Osteoblast (primary cell): ENCODE results near the gene L1CAM. TPM values are rescaled to one million over a fixed set of nuclear protein-coding genes. Genes with fewer than 3 reads are reported as not detected.

Experiments
- DNase-seq: peaks from one replicate; pipeline ENCODE4 v3.0.0; 2011; ENCODE audit warnings: low spot score, mixed read lengths; ENCODE audit not compliant: insufficient read length; ENCODE audit errors: missing footprints
- H2AFZ ChIP-seq: 2 replicates; pipeline ENCODE4 v1.6.0; 2011; ENCODE audit warnings: mild to moderate bottlenecking, low read length
- H3K27ac ChIP-seq: 2 replicates; pipeline ENCODE4 v1.5.1; 2011; ENCODE audit warnings: mild to moderate bottlenecking, low read depth, low read length, moderate library complexity
- H3K27me3 ChIP-seq: 2 replicates; pipeline ENCODE4 v1.6.0; 2012; ENCODE audit warnings: mild to moderate bottlenecking, control low read depth, inconsistent platforms, low read length, moderate library complexity; ENCODE audit not compliant: insufficient read depth
- H3K36me3 ChIP-seq: 2 replicates; pipeline ENCODE4 v1.5.1; 2011; ENCODE audit warnings: mild to moderate bottlenecking, low read length, control low read depth, moderate library complexity; ENCODE audit not compliant: insufficient read depth
- H3K4me1 ChIP-seq: 2 replicates; pipeline ENCODE4 v1.5.1; 2011; ENCODE audit warnings: mild to moderate bottlenecking, low read length, control low read depth, moderate library complexity; ENCODE audit not compliant: insufficient read depth
- H3K4me2 ChIP-seq: 2 replicates; pipeline ENCODE4 v1.6.0; 2011; ENCODE audit warnings: mild to moderate bottlenecking, low read length; ENCODE audit not compliant: insufficient read depth
- H3K4me3 ChIP-seq: fragments of 200-600 bp; sonication (generic); 3 replicates; pipeline ENCODE4 v1.5.1; 2012; ENCODE audit warnings: mild to moderate bottlenecking, low read length, inconsistent platforms; ENCODE audit not compliant: insufficient read depth
- H3K79me2 ChIP-seq: 2 replicates; pipeline ENCODE4 v1.6.0; 2012; ENCODE audit warnings: mild to moderate bottlenecking, low read length, control low read depth, inconsistent platforms; ENCODE audit not compliant: insufficient read depth
- H3K9me3 ChIP-seq: 2 replicates; pipeline ENCODE4 v1.5.1; 2011; ENCODE audit warnings: low read depth, low read length, control low read depth
- H4K20me1 ChIP-seq: 2 replicates; pipeline ENCODE4 v1.6.0; 2012; ENCODE audit warnings: mild to moderate bottlenecking, low read length, control low read depth; ENCODE audit not compliant: insufficient read depth
- total RNA-seq: library from RNA; depleted of rRNA; stranded (reverse); fragments of >200 nt; gene quantifications from 2 replicates; pipeline ENCODE4 v1.2.3, GENCODE V29; 2012
- TF ChIP-seq, protein P1 (sequence below): IDR thresholded peaks from 2 replicates; pipeline ENCODE4 v1.5.1; 2011; ENCODE audit warnings: mild to moderate bottlenecking, low read depth, low read length, moderate library complexity; ENCODE audit errors: extremely low read depth

Gene L1CAM
- total RNA-seq, 1 donor, result under 0.01 TPM

DNA sequence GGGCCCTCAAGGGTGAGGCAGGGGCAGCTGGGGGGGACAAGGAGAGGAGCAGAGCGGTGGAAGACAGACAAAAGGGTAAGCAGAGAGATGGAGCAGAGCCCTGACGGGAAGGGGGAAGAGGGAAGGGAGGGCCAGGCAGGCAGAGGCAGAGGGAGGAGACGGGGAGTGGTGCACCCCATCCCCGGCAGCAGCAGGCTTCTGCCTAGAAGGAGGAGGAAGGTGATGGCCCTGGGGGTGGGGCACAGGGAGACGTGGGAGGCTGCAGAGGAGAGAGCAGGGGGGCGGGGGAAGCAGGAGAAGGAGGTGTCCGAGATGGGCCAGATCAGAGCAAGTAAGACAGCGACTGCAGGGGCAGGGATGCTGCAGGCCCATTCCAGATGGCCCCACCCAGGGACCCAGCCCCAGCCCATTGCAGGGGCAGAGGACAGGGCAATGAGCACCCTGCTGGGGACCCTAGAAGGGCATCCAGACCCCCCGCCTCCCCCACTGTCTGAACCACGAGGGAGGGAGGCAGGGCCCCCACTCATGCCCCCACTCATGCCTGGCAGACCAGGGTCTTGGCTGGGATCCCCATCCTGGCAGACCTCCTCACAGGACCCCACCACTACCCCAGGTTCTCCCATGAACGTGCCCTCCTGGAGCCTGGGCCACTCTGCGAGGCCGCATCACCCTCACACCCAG is 2.7 kb downstream of the L1CAM start:
- Histone ChIP-seq H3K27me3 (peaks cover 76% of the 10 kb centered on the region), H3K4me2 (no peak overlapping the region), H3K27ac (no peak overlapping the region), H2AFZ (no peak overlapping the region), H3K4me1 (no peaks in the 10 kb centered on the region), H4K20me1 (no peaks in the 10 kb centered on the region), H3K4me3 (no peak overlapping the region), H3K79me2 (no peaks in the 10 kb centered on the region), H3K9me3 (no peaks in the 10 kb centered on the region), H3K36me3 (no peaks in the 10 kb centered on the region)
- TF ChIP-seq, protein P1, sequence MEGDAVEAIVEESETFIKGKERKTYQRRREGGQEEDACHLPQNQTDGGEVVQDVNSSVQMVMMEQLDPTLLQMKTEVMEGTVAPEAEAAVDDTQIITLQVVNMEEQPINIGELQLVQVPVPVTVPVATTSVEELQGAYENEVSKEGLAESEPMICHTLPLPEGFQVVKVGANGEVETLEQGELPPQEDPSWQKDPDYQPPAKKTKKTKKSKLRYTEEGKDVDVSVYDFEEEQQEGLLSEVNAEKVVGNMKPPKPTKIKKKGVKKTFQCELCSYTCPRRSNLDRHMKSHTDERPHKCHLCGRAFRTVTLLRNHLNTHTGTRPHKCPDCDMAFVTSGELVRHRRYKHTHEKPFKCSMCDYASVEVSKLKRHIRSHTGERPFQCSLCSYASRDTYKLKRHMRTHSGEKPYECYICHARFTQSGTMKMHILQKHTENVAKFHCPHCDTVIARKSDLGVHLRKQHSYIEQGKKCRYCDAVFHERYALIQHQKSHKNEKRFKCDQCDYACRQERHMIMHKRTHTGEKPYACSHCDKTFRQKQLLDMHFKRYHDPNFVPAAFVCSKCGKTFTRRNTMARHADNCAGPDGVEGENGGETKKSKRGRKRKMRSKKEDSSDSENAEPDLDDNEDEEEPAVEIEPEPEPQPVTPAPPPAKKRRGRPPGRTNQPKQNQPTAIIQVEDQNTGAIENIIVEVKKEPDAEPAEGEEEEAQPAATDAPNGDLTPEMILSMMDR, result no peak
- no peak for DNase-seq

DNA sequence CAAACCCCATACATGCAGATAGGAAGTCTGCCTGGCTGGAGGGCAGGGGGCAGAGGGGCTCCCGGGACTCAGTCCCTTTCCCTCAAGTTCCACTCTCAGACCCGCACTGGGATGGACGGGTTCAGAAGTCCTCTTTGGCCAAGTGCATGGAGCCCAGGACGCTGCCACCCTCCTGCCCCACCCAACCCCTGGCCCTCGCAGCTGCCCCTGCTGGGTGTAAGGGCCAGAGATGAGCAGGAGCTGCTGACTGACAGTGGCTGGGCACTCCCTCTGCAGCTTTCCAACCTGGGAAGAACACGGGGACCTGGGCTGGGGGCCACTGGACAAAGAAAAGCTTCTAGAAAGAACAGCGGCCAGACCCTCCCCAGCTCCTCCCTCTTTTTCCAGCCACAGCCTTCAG is 3.4 kb downstream of the L1CAM start:
- peaks cover 78% of the 10 kb centered on the region for H3K27me3 ChIP-seq
- H3K9me3 ChIP-seq, result no peaks in the 10 kb centered on the region
- no peaks in the 10 kb centered on the region for H3K79me2 ChIP-seq
- H4K20me1 ChIP-seq, result no peaks in the 10 kb centered on the region
- no peaks in the 10 kb centered on the region for H3K4me1 ChIP-seq
- no peak overlapping the region for H3K4me3 ChIP-seq
- DNase-seq, result no peak
- no peak overlapping the region for H3K4me2 ChIP-seq
- H3K27ac ChIP-seq, result no peak overlapping the region
- TF ChIP-seq, protein P1, result no peak
- H2AFZ ChIP-seq, result no peak overlapping the region
- H3K36me3 ChIP-seq, result no peaks in the 10 kb centered on the region

DNA sequence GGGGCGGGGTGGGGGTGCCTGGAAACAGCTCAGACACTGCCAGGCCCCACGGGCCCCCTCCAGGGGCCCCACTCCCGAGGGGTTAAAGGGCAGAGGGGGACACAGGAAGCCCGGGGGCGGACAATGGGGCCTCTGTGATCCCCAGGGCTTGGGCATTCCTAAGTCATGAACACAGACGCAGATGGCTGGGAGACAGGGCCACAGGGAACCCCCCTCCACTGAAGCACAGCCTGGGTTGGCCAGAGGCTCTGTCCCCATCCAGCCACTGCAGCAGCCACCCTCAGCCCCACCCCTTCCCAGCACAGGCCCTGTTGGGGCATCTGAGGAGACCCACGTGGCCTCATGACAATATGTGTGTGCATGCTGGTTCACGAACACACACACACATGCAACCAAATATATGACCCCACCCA is 3.9 kb downstream of the L1CAM start:
- Histone ChIP-seq H3K36me3 (no peaks in the 10 kb centered on the region), H3K79me2 (no peaks in the 10 kb centered on the region), H3K9me3 (no peaks in the 10 kb centered on the region), H2AFZ (no peak overlapping the region), H3K4me3 (no peak overlapping the region), H3K4me2 (no peak overlapping the region), H3K4me1 (no peaks in the 10 kb centered on the region), H4K20me1 (no peaks in the 10 kb centered on the region), H3K27me3 (peaks cover 74% of the 10 kb centered on the region), H3K27ac (no peak overlapping the region)
- no peak for DNase-seq
- TF ChIP-seq, protein P1, result no peak

DNA sequence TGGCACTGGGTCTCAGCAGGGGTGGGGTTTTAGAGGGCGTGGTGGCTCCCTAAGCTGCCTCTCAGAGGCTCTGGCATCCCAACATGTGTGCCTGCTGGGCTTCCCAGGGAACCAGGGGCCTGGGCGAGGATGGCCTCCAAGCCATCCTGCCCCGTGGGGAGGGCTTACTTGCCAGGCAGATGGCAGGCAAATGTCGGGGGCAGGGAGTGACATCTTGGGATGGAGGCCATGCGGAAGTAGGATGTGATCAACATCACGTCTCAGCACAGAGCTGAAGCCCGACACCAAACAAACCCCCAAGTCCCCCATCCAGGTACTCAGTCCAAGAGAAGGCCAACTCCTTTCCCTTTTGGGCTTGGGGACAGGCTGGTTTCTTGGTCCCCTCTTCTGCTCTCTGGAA is 4.7 kb downstream of the L1CAM start:
- no peak overlapping the region for H2AFZ ChIP-seq
- no peak overlapping the region for H3K27ac ChIP-seq
- no peaks in the 10 kb centered on the region for H4K20me1 ChIP-seq
- no peak overlapping the region for H3K4me3 ChIP-seq
- DNase-seq, result peak; percentile 56
- H3K79me2 ChIP-seq, result no peaks in the 10 kb centered on the region
- H3K4me1 ChIP-seq, result no peaks in the 10 kb centered on the region
- TF ChIP-seq, protein P1, result no peak
- peaks cover 66% of the 10 kb centered on the region for H3K27me3 ChIP-seq
- no peak overlapping the region for H3K4me2 ChIP-seq
- H3K36me3 ChIP-seq, result no peaks in the 10 kb centered on the region
- no peaks in the 10 kb centered on the region for H3K9me3 ChIP-seq
